H1 (cell line): Measurements from ENCODE around the gene GPC1. TPM values are rescaled to one million over a fixed set of nuclear protein-coding genes. Genes with fewer than 3 reads are reported as not detected.

Experiments used
- CTCF ChIA-PET: fragments of 300-600 bp; sonication (Branson Sonifier 250); formaldehyde crosslinking; loops from one replicate; lab custom pipeline; 2021; ENCODE audit not compliant: partially characterized antibody; lab: Charles Lee
- POLR2A ChIA-PET: fragments of 300-600 bp; sonication (Branson Sonifier 250); formaldehyde crosslinking; loops from one replicate; lab custom pipeline; 2021; ENCODE audit warnings: inconsistent platforms; ENCODE audit not compliant: partially characterized antibody; lab: Charles Lee
- DNase-seq, 2 experiments: peaks; one replicate each; pipeline versions ENCODE4 v3.0.0 to v3.0.0-alpha.2; 2010 to 2022; ENCODE audit warnings: low spot score in 2 of 2, low read depth in 1 of 2, mixed read lengths in 1 of 2
- FAIRE-seq: peaks from 2 replicates; lab custom pipeline; 2011; peaks lifted over from hg19 to GRCh38; lab: Jason Lieb, UNC
- H2AFZ ChIP-seq: 2 replicates; pipeline ENCODE4 v1.8.1; 2012; ENCODE audit warnings: low read length, inconsistent platforms
- H2AK5ac ChIP-seq: 2 replicates; pipeline ENCODE4 v1.6.1; 2013; ENCODE audit warnings: low read depth, low read length
- H2BK120ac ChIP-seq: replicated peaks from 2 replicates; pipeline ENCODE3; 2013; ENCODE audit warnings: low read depth, low read length, inconsistent platforms
- H2BK12ac ChIP-seq: 2 replicates; pipeline ENCODE4 v1.6.1; 2013; ENCODE audit warnings: low read depth, low read length
- H2BK15ac ChIP-seq: 2 replicates; pipeline ENCODE4 v1.6.1; 2013; ENCODE audit warnings: low read length
- H2BK20ac ChIP-seq: 2 replicates; pipeline ENCODE4 v1.6.1; 2013; ENCODE audit warnings: low read length
- H2BK5ac ChIP-seq: 2 replicates; pipeline ENCODE4 v1.6.1; 2013; ENCODE audit warnings: low read depth, low read length
- H3K14ac ChIP-seq: 2 replicates; pipeline ENCODE4 v1.6.1; 2013; ENCODE audit warnings: inconsistent platforms; ENCODE audit not compliant: insufficient read length
- H3K18ac ChIP-seq: 2 replicates; pipeline ENCODE4 v1.6.1; 2013; ENCODE audit warnings: low read length; ENCODE audit errors: extremely low read depth
- H3K23ac ChIP-seq: 2 replicates; pipeline ENCODE4 v1.6.1; 2013; ENCODE audit warnings: inconsistent platforms; ENCODE audit not compliant: insufficient read length
- H3K23me2 ChIP-seq: 2 replicates; pipeline ENCODE4 v1.6.1; 2013; ENCODE audit warnings: low read depth, low read length
- H3K27ac ChIP-seq: 2 replicates; pipeline ENCODE4 v1.6.1; 2011; ENCODE audit warnings: low read depth, low read length, inconsistent platforms
- H3K27me3 ChIP-seq, 4 experiments: replicated peaks in 1 of 4; 1 replicate in 1 of 4; 2 replicates in 3 of 4; pipeline versions ENCODE4 v1.6.1 to v1.8.1; 2011 to 2013; ENCODE audit warnings: low read length in 3 of 4, mild to moderate bottlenecking in 3 of 4, inconsistent platforms in 2 of 4, mixed read lengths in 2 of 4, moderate library complexity in 1 of 4; ENCODE audit not compliant: control insufficient read depth in 3 of 4, insufficient read depth in 3 of 4; ENCODE audit errors: extremely low read depth in 1 of 4
- H3K36me3 ChIP-seq, 4 experiments: 2 replicates each; pipeline versions ENCODE4 v1.6.1 to v1.8.1; 2011 to 2013; ENCODE audit warnings: mild to moderate bottlenecking in 4 of 4, low read length in 3 of 4, moderate library complexity in 2 of 4, control low read depth in 1 of 4, inconsistent platforms in 1 of 4; ENCODE audit not compliant: insufficient read depth in 4 of 4, control insufficient read depth in 2 of 4
- H3K4ac ChIP-seq: replicated peaks from 2 replicates; pipeline ENCODE3; 2013; ENCODE audit warnings: low read length, low read depth, mixed read lengths, inconsistent platforms; ENCODE audit not compliant: insufficient read length
- H3K4me1 ChIP-seq, 4 experiments: replicated peaks in 1 of 4; 1 replicate in 1 of 4; 2 replicates in 3 of 4; pipeline versions ENCODE4 v1.6.1 to v1.8.1; 2011 to 2013; ENCODE audit warnings: low read length in 3 of 4, inconsistent platforms in 2 of 4, mixed read lengths in 1 of 4; ENCODE audit not compliant: insufficient read depth in 4 of 4, control insufficient read depth in 3 of 4
- H3K4me2 ChIP-seq, 2 experiments: 2 replicates each; pipeline versions ENCODE4 v1.6.1 to v1.8.1; 2011 to 2013; ENCODE audit warnings: low read depth in 2 of 2, low read length in 2 of 2, control low read depth in 1 of 2, inconsistent platforms in 1 of 2, mild to moderate bottlenecking in 1 of 2; ENCODE audit not compliant: insufficient read depth in 1 of 2
- H3K4me3 ChIP-seq, 4 experiments: fragments of 200-600, 300-600 bp in 1 of 4; sonication (generic), shearing (Covaris generic), sonication (Bioruptor Twin) in 1 of 4; 2 replicates each; pipeline versions ENCODE4 v1.5.1 to v1.8.1; 2011 to 2016; ENCODE audit warnings: low read length in 4 of 4, low read depth in 3 of 4, control low read depth in 2 of 4, inconsistent platforms in 2 of 4, mild to moderate bottlenecking in 2 of 4, mixed read lengths in 1 of 4, moderate library complexity in 1 of 4; ENCODE audit not compliant: insufficient read depth in 2 of 4; ENCODE audit errors: extremely low read depth in 1 of 4
- H3K56ac ChIP-seq: replicated peaks from 2 replicates; pipeline ENCODE3; 2013; ENCODE audit warnings: low read depth, mild to moderate bottlenecking, mixed read lengths, low read length, inconsistent platforms; ENCODE audit not compliant: insufficient read length
- H3K79me1 ChIP-seq: 2 replicates; pipeline ENCODE4 v1.6.1; 2013; ENCODE audit warnings: low read depth, low read length, control low read depth
- H3K79me2 ChIP-seq, 2 experiments: 2 replicates each; pipeline versions ENCODE4 v1.6.1 to v1.8.1; 2012 to 2013; ENCODE audit warnings: low read length in 2 of 2, mild to moderate bottlenecking in 2 of 2, inconsistent platforms in 1 of 2; ENCODE audit not compliant: insufficient read depth in 2 of 2, control insufficient read depth in 1 of 2
- H3K9ac ChIP-seq, 4 experiments: replicated peaks in 1 of 4; 1 replicate in 1 of 4; 2 replicates in 3 of 4; pipeline versions ENCODE4 v1.6.1 to v1.8.1; 2011 to 2013; ENCODE audit warnings: low read depth in 3 of 4, low read length in 3 of 4, control low read depth in 2 of 4, mild to moderate bottlenecking in 2 of 4, moderate library complexity in 2 of 4, inconsistent platforms in 1 of 4; ENCODE audit errors: extremely low read depth in 1 of 4
- H3K9me3 ChIP-seq, 2 experiments: 2 replicates each; pipeline versions ENCODE4 v1.6.1 to v1.8.1; 2012 to 2013; ENCODE audit warnings: mild to moderate bottlenecking in 2 of 2, moderate library complexity in 2 of 2, control low read depth in 1 of 2, inconsistent platforms in 1 of 2, low read depth in 1 of 2, low read length in 1 of 2, mixed read lengths in 1 of 2; ENCODE audit not compliant: insufficient read depth in 2 of 2
- H4K20me1 ChIP-seq, 2 experiments: replicated peaks in 1 of 2; 2 replicates each; pipeline versions ENCODE3 to v1.8.1; 2011 to 2013; ENCODE audit warnings: inconsistent platforms in 2 of 2, low read length in 2 of 2, mild to moderate bottlenecking in 1 of 2; ENCODE audit not compliant: insufficient read depth in 2 of 2, control insufficient read depth in 1 of 2
- H4K5ac ChIP-seq: 2 replicates; pipeline ENCODE4 v1.6.1; 2013; ENCODE audit warnings: low read length, low read depth, mixed read lengths, inconsistent platforms; ENCODE audit not compliant: insufficient read length
- H4K8ac ChIP-seq: 2 replicates; pipeline ENCODE4 v1.8.0; 2013; ENCODE audit warnings: mild to moderate bottlenecking, moderate library complexity, low read length, inconsistent platforms; ENCODE audit not compliant: insufficient read depth; ENCODE audit errors: extremely low read depth
- H4K91ac ChIP-seq: replicated peaks from 2 replicates; pipeline ENCODE3; 2013; ENCODE audit warnings: low read length, mixed read lengths, inconsistent platforms; ENCODE audit not compliant: insufficient read length
- ATF2 ChIP-seq: IDR thresholded peaks from 2 replicates; pipeline ENCODE4 v1.6.1; 2012; ENCODE audit warnings: low read length, inconsistent platforms
- CEBPB ChIP-seq: IDR thresholded peaks from 2 replicates; pipeline ENCODE4 v1.6.1; 2012; ENCODE audit warnings: low read depth, low read length
- E2F6 ChIP-seq: IDR thresholded peaks from 2 replicates; pipeline ENCODE4 v1.6.1; 2012; ENCODE audit warnings: inconsistent platforms
- FOSL1 ChIP-seq: IDR thresholded peaks from 2 replicates; pipeline ENCODE4 v1.6.1; 2011; ENCODE audit warnings: mild to moderate bottlenecking, low read depth, low read length, moderate library complexity; ENCODE audit not compliant: insufficient read depth
- HDAC2 ChIP-seq, 2 experiments: fragments of 300-600 bp in 1 of 2; sonication (generic) in 1 of 2; IDR thresholded peaks; 2 replicates each; pipeline ENCODE4 v1.6.1; 2011 to 2012; ENCODE audit warnings: low read depth in 2 of 2, low read length in 2 of 2, mild to moderate bottlenecking in 2 of 2, moderate library complexity in 2 of 2, borderline replicate concordance in 1 of 2, inconsistent platforms in 1 of 2
- HDAC6 ChIP-seq: IDR thresholded peaks from one replicate; pipeline ENCODE4 v1.7.1; 2012; ENCODE audit warnings: low read depth, mild to moderate bottlenecking, inconsistent platforms, low read length, moderate library complexity
- POLR2AphosphoS5 ChIP-seq: IDR thresholded peaks from 2 replicates; pipeline ENCODE4 v1.6.1; 2011; ENCODE audit warnings: low read depth, low read length
- SIN3A ChIP-seq, 2 experiments: IDR thresholded peaks in 1 of 2; conservative IDR thresholded peaks in 1 of 2; 2 replicates each; pipeline ENCODE4 v1.6.1; 2011 to 2012; ENCODE audit warnings: low read length in 2 of 2, improper control_type of control experiment in 1 of 2, low read depth in 1 of 2, mild to moderate bottlenecking in 1 of 2
- SIRT6 ChIP-seq: IDR thresholded peaks from one replicate; pipeline ENCODE4 v1.7.1; 2012; ENCODE audit warnings: low read length, inconsistent platforms
- SUZ12 ChIP-seq: fragments of 200-600 bp; sonication (generic); IDR thresholded peaks from 2 replicates; pipeline ENCODE4 v1.6.1; 2012; ENCODE audit warnings: mild to moderate bottlenecking, inconsistent platforms, low read length, moderate library complexity, mixed read lengths
- WGBS, 2 experiments: shearing (Covaris generic) in 1 of 2; methylation state at CpG; one replicate each; pipeline versions ENCODE4 v1.1.6 to v1.1.7; 2013 to 2015; ENCODE audit warnings: low lambda C conversion rate in 2 of 2, mixed read lengths in 2 of 2, inconsistent platforms in 1 of 2, low coverage in 1 of 2, missing lambda C conversion rate in 1 of 2; ENCODE audit not compliant: insufficient replicate concordance in 2 of 2, insufficient coverage in 1 of 2, insufficient read length in 1 of 2; ENCODE audit errors: extremely low coverage in 1 of 2, missing lambda C conversion rate in 1 of 2; 5-methylcytosine and 5-hydroxymethylcytosine counted together
- polyA plus RNA-seq, 7 experiments: library from polyadenylated mRNA; depleted of rRNA in 3 of 7; stranded (reverse) in 5 of 7; unstranded in 2 of 7; fragments of >200 nt in 5 of 7; fragments of 200-250 nt in 2 of 7; gene quantifications; 1 replicate in 5 of 7; 2 replicates in 1 of 7; 4 replicates in 1 of 7; pipeline versions ENCODE4 v1.2.1 to v1.2.3, GENCODE V29; 2011 to 2013; ENCODE audit warnings: missing spikeins in 2 of 7, mixed read lengths in 2 of 7
- total RNA-seq: library from RNA; stranded (reverse); fragmentation: NEBNext Ultra II Directional; extraction: Animal tissue kit (Norgen Biotek cat#: 25700); gene quantifications from 2 replicates; pipeline ENCODE4 v1.2.1, GENCODE V29; 2021

GPC1 gene
- total and polyA plus RNA-seq, 2 of the 8 experiments (the other 6 are each of a cell fraction or from before 2014, with no cell fraction given): 21.9 to 28.3 TPM

- DNase-seq (no peak), FAIRE-seq (no peak)
- ChIA-PET POLR2A (interaction anchor here (0.6 kb wide), 1 partner anchor 334 kb away, joined by 4 read pairs; no protein-coding TSS in a partner anchor), CTCF (interaction anchor here (0.6 kb wide), 1 partner anchor 29 kb away, joined by 4 read pairs; no protein-coding TSS in a partner anchor)
- no peaks in the 10 kb centered on the region for H3K79me2 ChIP-seq
- H3K14ac ChIP-seq: no peak overlapping the region
- H4K8ac ChIP-seq: no peak overlapping the region
- H3K9ac ChIP-seq: no peak overlapping the region
- no peak overlapping the region for H2BK15ac ChIP-seq
- no peak overlapping the region for H2AFZ ChIP-seq
- no peak overlapping the region for H3K27ac ChIP-seq
- no peak overlapping the region for H3K4me3 ChIP-seq
- no peak overlapping the region for H2AK5ac ChIP-seq
- no peaks in the 10 kb centered on the region for H3K79me1 ChIP-seq
- TF ChIP-seq SIN3A (conservative IDR thresholded peaks at IDR 0.05 in 1 of 2, IDR thresholded peaks at IDR 0.05 in 1 of 2; ENCODE audit: low read depth in 1 of 2, low read length in 2 of 2): no peak
- no peak for TF ChIP-seq CEBPB
- TF ChIP-seq SUZ12: no peak
- TF ChIP-seq SIRT6: no peak
- no peak for TF ChIP-seq HDAC6
- TF ChIP-seq POLR2AphosphoS5: no peak
- TF ChIP-seq ATF2: no peak
- TF ChIP-seq FOSL1: no peak
- no peak for TF ChIP-seq E2F6
- TF ChIP-seq HDAC2 (IDR thresholded peaks at IDR 0.05; ENCODE audit: borderline replicate concordance in 1 of 2, low read depth in 2 of 2, low read length in 2 of 2): no peak
- no peak overlapping the region for H3K4ac ChIP-seq
- H3K27me3 ChIP-seq: no peaks in the 10 kb centered on the region
- no peak overlapping the region for H2BK120ac ChIP-seq
- peaks cover 0 to 13% (median 5%) of the 10 kb centered on the region in 4 experiments; a peak in 5 of 8 replicates for H3K36me3 ChIP-seq
- H3K9me3 ChIP-seq: no peaks in the 10 kb centered on the region
- H3K23me2 ChIP-seq: no peaks in the 10 kb centered on the region
- H3K4me1 ChIP-seq: peaks cover 2 to 28% (median 14%) of the 10 kb centered on the region in 4 experiments
- H4K5ac ChIP-seq: no peak overlapping the region
- peaks cover 9 to 10% of the 10 kb centered on the region in 2 experiments for H4K20me1 ChIP-seq
- H3K4me2 ChIP-seq: no peak overlapping the region
- H3K23ac ChIP-seq: no peak overlapping the region
- H2BK20ac ChIP-seq: no peak overlapping the region
- no peak overlapping the region for H4K91ac ChIP-seq
- H2BK5ac ChIP-seq: no peak overlapping the region
- H3K18ac ChIP-seq: no peak overlapping the region
- WGBS, 2 experiments: 92% methylated on average over 22 of the region's 41 CpGs; no CpG with 5 or more reads in 1 of the 2 experiments
- H3K56ac ChIP-seq: no peak overlapping the region
- H2BK12ac ChIP-seq: no peak overlapping the region
Measured at GRCh38 chr2:240462073-240462706, 26.7 kb downstream of the GPC1 start.
